Mammary epithelial cell (primary cell): ENCODE measurements around the gene TRIM33.

ENCODE experiments used
- EZH2 ChIP-seq: IDR thresholded peaks from 2 replicates; pipeline ENCODE4 v1.6.1; 2012; ENCODE audit warnings: low read length, inconsistent platforms, borderline replicate concordance
- TF ChIP-seq, protein P1 (sequence below), 2 donors: IDR thresholded peaks in 1 of 2; conservative IDR thresholded peaks in 1 of 2; 2 replicates each; pipeline ENCODE4 v1.5.1; 2011 to 2012; ENCODE audit warnings: inconsistent platforms in 2 of 2, low read length in 2 of 2, mild to moderate bottlenecking in 2 of 2, control low read depth in 1 of 2, low read depth in 1 of 2; ENCODE audit not compliant: insufficient read depth in 1 of 2; ENCODE audit errors: extremely low read depth in 1 of 2

DNA sequence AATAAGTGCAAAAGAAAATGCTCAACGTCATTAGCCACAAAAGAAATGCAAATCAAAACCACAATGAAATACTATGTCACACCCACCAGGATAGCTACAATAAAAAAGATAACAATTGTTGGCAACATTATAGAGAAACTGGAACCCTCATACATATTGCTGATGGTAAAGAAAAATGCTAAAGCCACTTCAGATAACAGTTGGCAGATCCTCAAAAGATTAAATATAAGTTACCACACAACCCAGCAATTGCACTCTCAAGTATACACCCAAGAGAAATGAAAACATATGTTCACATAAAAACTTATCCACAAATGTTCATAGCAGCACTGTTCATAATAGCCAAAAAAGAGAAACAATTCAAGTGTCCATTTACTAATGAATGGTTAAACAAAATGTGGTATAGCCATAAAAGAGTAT, 20.7 kb downstream of the TRIM33 start:
- TF ChIP-seq, protein P1, sequence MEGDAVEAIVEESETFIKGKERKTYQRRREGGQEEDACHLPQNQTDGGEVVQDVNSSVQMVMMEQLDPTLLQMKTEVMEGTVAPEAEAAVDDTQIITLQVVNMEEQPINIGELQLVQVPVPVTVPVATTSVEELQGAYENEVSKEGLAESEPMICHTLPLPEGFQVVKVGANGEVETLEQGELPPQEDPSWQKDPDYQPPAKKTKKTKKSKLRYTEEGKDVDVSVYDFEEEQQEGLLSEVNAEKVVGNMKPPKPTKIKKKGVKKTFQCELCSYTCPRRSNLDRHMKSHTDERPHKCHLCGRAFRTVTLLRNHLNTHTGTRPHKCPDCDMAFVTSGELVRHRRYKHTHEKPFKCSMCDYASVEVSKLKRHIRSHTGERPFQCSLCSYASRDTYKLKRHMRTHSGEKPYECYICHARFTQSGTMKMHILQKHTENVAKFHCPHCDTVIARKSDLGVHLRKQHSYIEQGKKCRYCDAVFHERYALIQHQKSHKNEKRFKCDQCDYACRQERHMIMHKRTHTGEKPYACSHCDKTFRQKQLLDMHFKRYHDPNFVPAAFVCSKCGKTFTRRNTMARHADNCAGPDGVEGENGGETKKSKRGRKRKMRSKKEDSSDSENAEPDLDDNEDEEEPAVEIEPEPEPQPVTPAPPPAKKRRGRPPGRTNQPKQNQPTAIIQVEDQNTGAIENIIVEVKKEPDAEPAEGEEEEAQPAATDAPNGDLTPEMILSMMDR (conservative IDR thresholded peaks at IDR 0.05 in 1 of 2, IDR thresholded peaks at IDR 0.05 in 1 of 2; ENCODE audit: extremely low read depth in 1 of 2, insufficient read depth in 1 of 2, low read depth in 1 of 2, low read length in 2 of 2): no peak
- no peak for TF ChIP-seq EZH2
